ENCODE data around the gene SLC25A29.

The SLC25A29 gene

GRCh38 chr14:100263141-100263540 is 43.1 kb downstream of the SLC25A29 start:
- Histone ChIP-seq H3K27ac (ENCODE audit: low read length) (no peak overlapping the region), H3K4me3 (ENCODE audit: low read depth in 1 of 2, low read length in 2 of 2) (no peak overlapping the region), H3K36me3 (ENCODE audit: control insufficient read depth in 1 of 2, insufficient read depth in 2 of 2, low read length in 2 of 2) (peaks cover 7 to 10% of the 10 kb centered on the region in 2 donors), H3K4me1 (ENCODE audit: control insufficient read depth in 1 of 2, insufficient read depth in 2 of 2, low read length in 2 of 2) (peaks cover 0 to 22% of the 10 kb centered on the region in 2 donors), H3K9me3 (ENCODE audit: control insufficient read depth in 1 of 2, low read length in 2 of 2) (no peaks in the 10 kb centered on the region), H3K27me3 (ENCODE audit: low read depth, low read length) (no peaks in the 10 kb centered on the region)

GRCh38 chr14:100262545-100262944 is 43.7 kb downstream of the SLC25A29 start:
- H3K27ac ChIP-seq (ENCODE audit: low read length): no peak overlapping the region
- no peaks in the 10 kb centered on the region for H3K9me3 ChIP-seq (ENCODE audit: control insufficient read depth in 1 of 2, low read length in 2 of 2)
- no peaks in the 10 kb centered on the region for H3K27me3 ChIP-seq (ENCODE audit: low read depth, low read length)
- H3K36me3 ChIP-seq (ENCODE audit: control insufficient read depth in 1 of 2, insufficient read depth in 2 of 2, low read length in 2 of 2): peaks cover 7 to 10% of the 10 kb centered on the region in 2 donors
- H3K4me1 ChIP-seq (ENCODE audit: control insufficient read depth in 1 of 2, insufficient read depth in 2 of 2, low read length in 2 of 2): peaks cover 0 to 19% of the 10 kb centered on the region in 2 donors
- H3K4me3 ChIP-seq (ENCODE audit: low read depth in 1 of 2, low read length in 2 of 2): no peak overlapping the region

DNA sequence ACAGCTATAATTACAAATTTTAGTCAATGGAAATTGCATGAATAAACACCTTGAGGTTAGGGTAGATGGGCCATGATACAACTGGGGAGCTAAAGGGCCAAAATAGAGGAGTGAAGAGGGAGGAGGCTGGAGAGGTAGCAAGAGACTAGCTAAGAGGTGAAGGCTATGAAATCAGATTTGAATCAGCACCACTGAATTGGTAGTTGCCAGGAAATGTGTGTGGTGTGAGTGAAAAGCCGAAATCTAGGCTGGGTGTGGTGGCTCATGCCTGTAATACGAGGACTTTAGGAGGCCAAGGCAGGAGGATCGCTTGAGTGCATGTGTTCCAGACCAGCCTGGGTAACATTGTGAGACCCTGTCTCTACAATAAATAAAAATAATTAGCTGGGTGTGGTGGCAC is 44.6 kb downstream of the SLC25A29 start:
- Histone ChIP-seq H3K9me3 (ENCODE audit: control insufficient read depth in 1 of 2, low read length in 2 of 2) (no peaks in the 10 kb centered on the region), H3K4me1 (ENCODE audit: control insufficient read depth in 1 of 2, insufficient read depth in 2 of 2, low read length in 2 of 2) (peaks cover 0 to 19% of the 10 kb centered on the region in 2 donors), H3K4me3 (ENCODE audit: low read depth in 1 of 2, low read length in 2 of 2) (no peak overlapping the region), H3K36me3 (ENCODE audit: control insufficient read depth in 1 of 2, insufficient read depth in 2 of 2, low read length in 2 of 2) (peaks cover 7 to 10% of the 10 kb centered on the region in 2 donors), H3K27ac (ENCODE audit: low read length) (no peak overlapping the region), H3K27me3 (ENCODE audit: low read depth, low read length) (no peaks in the 10 kb centered on the region)

- Histone ChIP-seq H3K9me3 (ENCODE audit: control insufficient read depth in 1 of 2, low read length in 2 of 2) (no peaks in the 10 kb centered on the region), H3K27ac (ENCODE audit: low read length) (no peak overlapping the region), H3K36me3 (ENCODE audit: control insufficient read depth in 1 of 2, insufficient read depth in 2 of 2, low read length in 2 of 2) (peaks cover 0 to 2% of the 10 kb centered on the region in 2 donors), H3K27me3 (ENCODE audit: low read depth, low read length) (no peaks in the 10 kb centered on the region), H3K4me3 (ENCODE audit: low read depth in 1 of 2, low read length in 2 of 2) (no peak overlapping the region), H3K4me1 (ENCODE audit: control insufficient read depth in 1 of 2, insufficient read depth in 2 of 2, low read length in 2 of 2) (peaks cover 0 to 17% of the 10 kb centered on the region in 2 donors)
Measured at GRCh38 chr14:100256339-100256895, 49.8 kb downstream of the SLC25A29 start.

GRCh38 chr14:100252684-100253083 is 53.6 kb downstream of the SLC25A29 start:
- H3K4me3 ChIP-seq (ENCODE audit: low read depth in 1 of 2, low read length in 2 of 2): no peak overlapping the region
- no peak overlapping the region for H3K27ac ChIP-seq (ENCODE audit: low read length)
- no peaks in the 10 kb centered on the region for H3K36me3 ChIP-seq (ENCODE audit: control insufficient read depth in 1 of 2, insufficient read depth in 2 of 2, low read length in 2 of 2)
- H3K9me3 ChIP-seq (ENCODE audit: control insufficient read depth in 1 of 2, low read length in 2 of 2): no peaks in the 10 kb centered on the region
- H3K4me1 ChIP-seq (ENCODE audit: control insufficient read depth in 1 of 2, insufficient read depth in 2 of 2, low read length in 2 of 2): peaks cover under 1 to 35% of the 10 kb centered on the region in 2 donors
- no peaks in the 10 kb centered on the region for H3K27me3 ChIP-seq (ENCODE audit: low read depth, low read length)

- no peak overlapping the region for H3K27ac ChIP-seq (ENCODE audit: low read length)
- H3K27me3 ChIP-seq (ENCODE audit: low read depth, low read length): no peaks in the 10 kb centered on the region
- no peaks in the 10 kb centered on the region for H3K9me3 ChIP-seq (ENCODE audit: control insufficient read depth in 1 of 2, low read length in 2 of 2)
- H3K4me3 ChIP-seq (ENCODE audit: low read depth in 1 of 2, low read length in 2 of 2): no peak overlapping the region
- H3K4me1 ChIP-seq (ENCODE audit: control insufficient read depth in 1 of 2, insufficient read depth in 2 of 2, low read length in 2 of 2): peaks cover 17 to 53% of the 10 kb centered on the region in 2 donors
- no peaks in the 10 kb centered on the region for H3K36me3 ChIP-seq (ENCODE audit: control insufficient read depth in 1 of 2, insufficient read depth in 2 of 2, low read length in 2 of 2)
Measured at GRCh38 chr14:100250732-100251465, 55.3 kb downstream of the SLC25A29 start.

- no peaks in the 10 kb centered on the region for H3K36me3 ChIP-seq (ENCODE audit: control insufficient read depth in 1 of 2, insufficient read depth in 2 of 2, low read length in 2 of 2)
- H3K27ac ChIP-seq (ENCODE audit: low read length): peak overlapping the region; percentile 3
- peaks cover 21 to 60% of the 10 kb centered on the region in 2 donors for H3K4me1 ChIP-seq (ENCODE audit: control insufficient read depth in 1 of 2, insufficient read depth in 2 of 2, low read length in 2 of 2)
- no peaks in the 10 kb centered on the region for H3K27me3 ChIP-seq (ENCODE audit: low read depth, low read length)
- no peaks in the 10 kb centered on the region for H3K9me3 ChIP-seq (ENCODE audit: control insufficient read depth in 1 of 2, low read length in 2 of 2)
- H3K4me3 ChIP-seq (ENCODE audit: low read depth in 1 of 2, low read length in 2 of 2): no peak overlapping the region
Measured at GRCh38 chr14:100246809-100247428, 59.3 kb downstream of the SLC25A29 start.

- Histone ChIP-seq H3K27ac (ENCODE audit: low read length) (no peak overlapping the region), H3K4me1 (ENCODE audit: control insufficient read depth in 1 of 2, insufficient read depth in 2 of 2, low read length in 2 of 2) (peaks cover 24 to 48% of the 10 kb centered on the region in 2 donors)
Measured at GRCh38 chr14:100243020-100243419, 63.2 kb downstream of the SLC25A29 start.

GRCh38 chr14:100241279-100241678 is 65.0 kb downstream of the SLC25A29 start:
- H3K4me1 ChIP-seq (ENCODE audit: control insufficient read depth in 1 of 2, insufficient read depth in 2 of 2, low read length in 2 of 2): peaks cover 22 to 46% of the 10 kb centered on the region in 2 donors
- peak overlapping the region; percentile 69 to 70 for H3K4me3 ChIP-seq (ENCODE audit: low read depth in 1 of 2, low read length in 2 of 2)
- no peaks in the 10 kb centered on the region for H3K27me3 ChIP-seq (ENCODE audit: low read depth, low read length)
- no peaks in the 10 kb centered on the region for H3K9me3 ChIP-seq (ENCODE audit: control insufficient read depth in 1 of 2, low read length in 2 of 2)
- peaks cover 0 to 13% of the 10 kb centered on the region in 2 donors for H3K36me3 ChIP-seq (ENCODE audit: control insufficient read depth in 1 of 2, insufficient read depth in 2 of 2, low read length in 2 of 2)
- H3K27ac ChIP-seq (ENCODE audit: low read length): peak overlapping the region; percentile 93

More at GRCh38 chr14:100243020-100243419, 63.2 kb downstream of the SLC25A29 start:
- no peak overlapping the region for H3K4me3 ChIP-seq (ENCODE audit: low read depth in 1 of 2, low read length in 2 of 2)
- peaks cover 0 to 13% of the 10 kb centered on the region in 2 donors for H3K36me3 ChIP-seq (ENCODE audit: control insufficient read depth in 1 of 2, insufficient read depth in 2 of 2, low read length in 2 of 2)
- H3K27me3 ChIP-seq (ENCODE audit: low read depth, low read length): no peaks in the 10 kb centered on the region
- no peaks in the 10 kb centered on the region for H3K9me3 ChIP-seq (ENCODE audit: control insufficient read depth in 1 of 2, low read length in 2 of 2)
